ENCODE data around the gene EIF4G3. TPM values are rescaled to one million over a fixed set of nuclear protein-coding genes. Genes with fewer than 3 reads are reported as not detected.

EIF4G3 gene
- total RNA-seq, 1 donor from 2014 or later, result 43.0 TPM

GRCh38 chr1:20896826-20897225, 279.9 kb downstream of the EIF4G3 start:
- Histone ChIP-seq H3K4me3 (no peak overlapping the region), H3K36me3 (peaks cover 38% of the 10 kb centered on the region), H3K9me3 (no peaks in the 10 kb centered on the region), H3K27me3 (ENCODE audit: low read depth) (no peaks in the 10 kb centered on the region), H3K4me1 (no peaks in the 10 kb centered on the region), H3K27ac (no peak overlapping the region)
- TF ChIP-seq CTCF (IDR thresholded peaks at IDR 0.05), result no peak
- peak; percentile 82 to 89 for ATAC-seq
- intact Hi-C loops (cut with DNase I), result no loop called here
- DNase-seq, result no peak

- intact Hi-C loops (cut with DNase I), result no loop called here
- no peak overlapping the region for H3K4me3 ChIP-seq
- H3K27me3 ChIP-seq (ENCODE audit: low read depth), result no peaks in the 10 kb centered on the region
- H3K4me1 ChIP-seq, result no peaks in the 10 kb centered on the region
- peaks cover 36% of the 10 kb centered on the region for H3K36me3 ChIP-seq
- no peak for TF ChIP-seq CTCF (IDR thresholded peaks at IDR 0.05)
- DNase-seq (no peak), ATAC-seq (no peak)
- H3K9me3 ChIP-seq, result no peaks in the 10 kb centered on the region
- no peak overlapping the region for H3K27ac ChIP-seq
Measured at GRCh38 chr1:20893931-20894330, 282.8 kb downstream of the EIF4G3 start.

GRCh38 chr1:20891091-20891490, 285.6 kb downstream of the EIF4G3 start:
- peaks cover 36% of the 10 kb centered on the region for H3K36me3 ChIP-seq
- TF ChIP-seq CTCF (IDR thresholded peaks at IDR 0.05), result no peak
- no peak overlapping the region for H3K4me3 ChIP-seq
- H3K4me1 ChIP-seq, result no peaks in the 10 kb centered on the region
- intact Hi-C loops (cut with DNase I), result no loop called here
- H3K9me3 ChIP-seq, result no peaks in the 10 kb centered on the region
- DNase-seq (no peak), ATAC-seq (no peak)
- no peak overlapping the region for H3K27ac ChIP-seq
- H3K27me3 ChIP-seq (ENCODE audit: low read depth), result no peaks in the 10 kb centered on the region

GRCh38 chr1:20887246-20887645, 289.5 kb downstream of the EIF4G3 start:
- ATAC-seq (no peak), DNase-seq (no peak)
- intact Hi-C loops (cut with DNase I), result no loop called here
- Histone ChIP-seq H3K4me3 (no peak overlapping the region), H3K27me3 (ENCODE audit: low read depth) (no peaks in the 10 kb centered on the region), H3K27ac (no peak overlapping the region), H3K9me3 (no peaks in the 10 kb centered on the region), H3K4me1 (no peaks in the 10 kb centered on the region), H3K36me3 (peaks cover 14% of the 10 kb centered on the region)
- TF ChIP-seq CTCF (IDR thresholded peaks at IDR 0.05), result no peak

GRCh38 chr1:20885121-20885520, 291.6 kb downstream of the EIF4G3 start:
- Histone ChIP-seq H3K9me3 (no peaks in the 10 kb centered on the region), H3K27me3 (ENCODE audit: low read depth) (no peaks in the 10 kb centered on the region), H3K27ac (no peak overlapping the region), H3K36me3 (peaks cover 7% of the 10 kb centered on the region), H3K4me3 (no peak overlapping the region), H3K4me1 (no peaks in the 10 kb centered on the region)
- intact Hi-C loops (cut with DNase I), result no loop called here
- DNase-seq, result no peak
- ATAC-seq, result no peak
- TF ChIP-seq CTCF (IDR thresholded peaks at IDR 0.05), result no peak

- intact Hi-C loops (cut with DNase I), result no loop called here
- peaks cover 13% of the 10 kb centered on the region for H3K36me3 ChIP-seq
- H3K27me3 ChIP-seq (ENCODE audit: low read depth), result no peaks in the 10 kb centered on the region
- H3K27ac ChIP-seq, result no peak overlapping the region
- TF ChIP-seq CTCF (IDR thresholded peaks at IDR 0.05), result no peak
- H3K4me3 ChIP-seq, result no peak overlapping the region
- ATAC-seq (no peak), DNase-seq (no peak)
- H3K4me1 ChIP-seq, result no peaks in the 10 kb centered on the region
- no peaks in the 10 kb centered on the region for H3K9me3 ChIP-seq
Measured at GRCh38 chr1:20884513-20884912, 292.2 kb downstream of the EIF4G3 start.

Data from lower lobe of right lung (tissue), 2 donors.